SU-DHL-6 (cell line): ENCODE data around the gene PPP1R3A.

ENCODE experiments used
- H2AFZ ChIP-seq: fragments of 200-600 bp; sonication (generic); 2 replicates; pipeline ENCODE4 v1.6.1; 2014; ENCODE audit warnings: low read depth, mild to moderate bottlenecking, moderate library complexity, mixed read lengths, antibody characterized with exemption, low read length; ENCODE audit not compliant: severe bottlenecking
- H3F3A ChIP-seq: fragments of 200-600 bp; shearing (Covaris generic); 2 replicates; pipeline ENCODE4 v1.6.0; 2016; ENCODE audit warnings: antibody characterized with exemption, mild to moderate bottlenecking; ENCODE audit not compliant: insufficient read depth
- H3K27ac ChIP-seq: fragments of 200-600 bp; sonication (generic); 2 replicates; pipeline ENCODE4 v1.5.1; 2016; ENCODE audit warnings: low read depth, mild to moderate bottlenecking, low read length, moderate library complexity, mixed read lengths
- H3K27me3 ChIP-seq: fragments of 200-600 bp; sonication (generic), shearing (Covaris generic); 2 replicates; pipeline ENCODE4 v1.6.0; 2014; ENCODE audit warnings: mild to moderate bottlenecking, low read length
- H3K36me3 ChIP-seq: fragments of 200-600 bp; sonication (generic); 2 replicates; pipeline ENCODE4 v1.6.1; 2014; ENCODE audit warnings: mild to moderate bottlenecking, low read length, mixed read lengths
- H3K4me2 ChIP-seq: fragments of 300-600, 200-600 bp; shearing (Covaris generic), sonication (generic); 2 replicates; pipeline ENCODE4 v1.6.0; 2014; ENCODE audit warnings: low read length, low read depth, mild to moderate bottlenecking; ENCODE audit not compliant: poor library complexity, severe bottlenecking
- H3K4me3 ChIP-seq: fragments of 200-600 bp; sonication (generic); 2 replicates; pipeline ENCODE4 v1.5.1; 2014; ENCODE audit warnings: antibody characterized with exemption, low read length, mild to moderate bottlenecking, mixed read lengths; ENCODE audit not compliant: insufficient read depth, poor library complexity, severe bottlenecking
- H3K79me2 ChIP-seq: fragments of 200-600 bp; sonication (generic); 2 replicates; pipeline ENCODE4 v1.6.1; 2014; ENCODE audit warnings: mild to moderate bottlenecking, low read length, moderate library complexity; ENCODE audit not compliant: insufficient read depth
- H3K9ac ChIP-seq: fragments of 200-600 bp; sonication (generic); 2 replicates; pipeline ENCODE4 v1.7.0; 2014; ENCODE audit warnings: mild to moderate bottlenecking, low read length
- H3K9me2 ChIP-seq: fragments of 200-600 bp; sonication (generic); replicated peaks from 2 replicates; pipeline ENCODE4 v1.6.1; 2014; ENCODE audit warnings: low read length; ENCODE audit not compliant: insufficient read depth
- H3K9me3 ChIP-seq: fragments of 200-600 bp; sonication (generic); 2 replicates; pipeline ENCODE4 v1.6.1; 2014; ENCODE audit warnings: low read length, mixed read lengths; ENCODE audit not compliant: insufficient read depth
- H4K20me1 ChIP-seq: fragments of 200-600 bp; sonication (generic); 2 replicates; pipeline ENCODE4 v1.6.1; 2014; ENCODE audit warnings: low read depth, mild to moderate bottlenecking, antibody characterized with exemption, low read length, moderate library complexity, mixed read lengths
- CTCF ChIP-seq: fragments of 200-600 bp; sonication (generic); IDR thresholded peaks from one replicate; pipeline ENCODE4 v1.5.1; 2017; ENCODE audit warnings: antibody characterized with exemption, mild to moderate bottlenecking, low read length, moderate library complexity; ENCODE audit not compliant: insufficient read depth, poor library complexity, severe bottlenecking
- EZH2phosphoT487 ChIP-seq: fragments of 200-600 bp; sonication (generic), shearing (Covaris generic); conservative IDR thresholded peaks from 2 replicates; pipeline ENCODE4 v1.6.1; 2018; ENCODE audit warnings: mild to moderate bottlenecking, antibody characterized with exemption, low read length, moderate library complexity, mixed read lengths

The PPP1R3A gene

GRCh38 chr7:113904521-113904920 is 14.3 kb downstream of the PPP1R3A start:
- H3K27me3 ChIP-seq = no peaks in the 10 kb centered on the region
- no peaks in the 10 kb centered on the region for H3K36me3 ChIP-seq
- H3K9me2 ChIP-seq = no peaks in the 10 kb centered on the region
- no peaks in the 10 kb centered on the region for H4K20me1 ChIP-seq
- H3K79me2 ChIP-seq = no peaks in the 10 kb centered on the region
- H3K4me2 ChIP-seq = no peak overlapping the region
- H3K4me3 ChIP-seq = no peak overlapping the region
- no peak overlapping the region for H2AFZ ChIP-seq
- no peaks in the 10 kb centered on the region for H3F3A ChIP-seq
- no peak for TF ChIP-seq CTCF
- TF ChIP-seq EZH2phosphoT487 = no peak
- H3K27ac ChIP-seq = no peak overlapping the region
- H3K9me3 ChIP-seq = no peaks in the 10 kb centered on the region
- no peak overlapping the region for H3K9ac ChIP-seq

- TF ChIP-seq EZH2phosphoT487 = no peak
- no peak for TF ChIP-seq CTCF
- Histone ChIP-seq H3K9ac (no peak overlapping the region), H3K4me2 (no peak overlapping the region), H3K27me3 (no peaks in the 10 kb centered on the region), H3K9me3 (no peaks in the 10 kb centered on the region), H3K79me2 (no peaks in the 10 kb centered on the region), H3F3A (no peaks in the 10 kb centered on the region), H3K27ac (no peak overlapping the region), H2AFZ (no peak overlapping the region), H4K20me1 (no peaks in the 10 kb centered on the region), H3K9me2 (no peaks in the 10 kb centered on the region), H3K4me3 (no peak overlapping the region), H3K36me3 (no peaks in the 10 kb centered on the region)
Observed at GRCh38 chr7:113892818-113893217, 26.0 kb downstream of the PPP1R3A start.

- Histone ChIP-seq H3K4me2 (no peak overlapping the region), H3K9me2 (no peaks in the 10 kb centered on the region), H3K79me2 (no peaks in the 10 kb centered on the region), H3F3A (no peaks in the 10 kb centered on the region), H4K20me1 (no peaks in the 10 kb centered on the region), H3K9ac (no peak overlapping the region), H3K4me3 (no peak overlapping the region), H3K36me3 (no peaks in the 10 kb centered on the region), H3K27me3 (no peaks in the 10 kb centered on the region), H3K9me3 (no peaks in the 10 kb centered on the region), H2AFZ (no peak overlapping the region), H3K27ac (no peak overlapping the region)
- TF ChIP-seq EZH2phosphoT487 (no peak), CTCF (no peak)
Observed at GRCh38 chr7:113891828-113892227, 27.0 kb downstream of the PPP1R3A start.

- no peak overlapping the region for H3K4me3 ChIP-seq
- H3F3A ChIP-seq = no peaks in the 10 kb centered on the region
- H2AFZ ChIP-seq = no peak overlapping the region
- H3K9me2 ChIP-seq = no peaks in the 10 kb centered on the region
- H3K27me3 ChIP-seq = no peaks in the 10 kb centered on the region
- no peaks in the 10 kb centered on the region for H3K79me2 ChIP-seq
- no peaks in the 10 kb centered on the region for H3K9me3 ChIP-seq
- H4K20me1 ChIP-seq = no peaks in the 10 kb centered on the region
- H3K4me2 ChIP-seq = no peak overlapping the region
- H3K27ac ChIP-seq = no peak overlapping the region
- TF ChIP-seq EZH2phosphoT487 (no peak), CTCF (no peak)
- H3K9ac ChIP-seq = no peak overlapping the region
- no peaks in the 10 kb centered on the region for H3K36me3 ChIP-seq
Observed at GRCh38 chr7:113891031-113891350, 27.8 kb downstream of the PPP1R3A start.
